ENCODE measurements around the gene STIL.

DNA sequence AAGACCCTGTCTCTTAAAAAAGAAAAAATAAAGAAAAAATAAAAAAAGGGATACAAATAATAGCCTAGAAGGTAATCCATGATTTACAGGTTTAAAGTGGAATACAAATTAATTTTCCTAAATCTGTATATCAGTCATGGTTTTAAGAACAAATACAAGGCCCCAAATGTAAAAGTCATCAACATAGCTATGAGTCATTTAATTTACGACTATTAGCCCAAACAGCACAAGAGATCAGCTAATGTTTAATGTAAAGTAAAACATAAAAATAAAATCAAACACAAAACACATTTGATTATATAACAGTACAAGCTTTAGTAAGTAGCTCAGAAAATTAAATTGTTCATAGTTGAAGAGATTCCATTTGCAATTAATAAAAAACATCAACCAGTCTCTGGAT lies 61.6 kb downstream of the STIL start:
- TF ChIP-seq, protein P1, sequence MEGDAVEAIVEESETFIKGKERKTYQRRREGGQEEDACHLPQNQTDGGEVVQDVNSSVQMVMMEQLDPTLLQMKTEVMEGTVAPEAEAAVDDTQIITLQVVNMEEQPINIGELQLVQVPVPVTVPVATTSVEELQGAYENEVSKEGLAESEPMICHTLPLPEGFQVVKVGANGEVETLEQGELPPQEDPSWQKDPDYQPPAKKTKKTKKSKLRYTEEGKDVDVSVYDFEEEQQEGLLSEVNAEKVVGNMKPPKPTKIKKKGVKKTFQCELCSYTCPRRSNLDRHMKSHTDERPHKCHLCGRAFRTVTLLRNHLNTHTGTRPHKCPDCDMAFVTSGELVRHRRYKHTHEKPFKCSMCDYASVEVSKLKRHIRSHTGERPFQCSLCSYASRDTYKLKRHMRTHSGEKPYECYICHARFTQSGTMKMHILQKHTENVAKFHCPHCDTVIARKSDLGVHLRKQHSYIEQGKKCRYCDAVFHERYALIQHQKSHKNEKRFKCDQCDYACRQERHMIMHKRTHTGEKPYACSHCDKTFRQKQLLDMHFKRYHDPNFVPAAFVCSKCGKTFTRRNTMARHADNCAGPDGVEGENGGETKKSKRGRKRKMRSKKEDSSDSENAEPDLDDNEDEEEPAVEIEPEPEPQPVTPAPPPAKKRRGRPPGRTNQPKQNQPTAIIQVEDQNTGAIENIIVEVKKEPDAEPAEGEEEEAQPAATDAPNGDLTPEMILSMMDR (IDR thresholded peaks at IDR 0.05; ENCODE audit: borderline replicate concordance, extremely low read depth, low read length, poor library complexity, severe bottlenecking) = no peak
- TF ChIP-seq EZH2 (IDR thresholded peaks at IDR 0.05; ENCODE audit: borderline replicate concordance, low read depth, low read length, severe bottlenecking) = no peak

Measured in DND-41 (cell line).